ENCODE data around the gene ATE1.

The ATE1 gene

GRCh38 chr10:121838931-121839330, 88.9 kb downstream of the ATE1 start:
- TF ChIP-seq CTCF (IDR thresholded peaks at IDR 0.05): no peak

GRCh38 chr10:121838149-121838548, 89.7 kb downstream of the ATE1 start:
- no peak for TF ChIP-seq CTCF (IDR thresholded peaks at IDR 0.05)

GRCh38 chr10:121836171-121836570, 91.7 kb downstream of the ATE1 start:
- no peak for TF ChIP-seq CTCF (IDR thresholded peaks at IDR 0.05)

- TF ChIP-seq CTCF (IDR thresholded peaks at IDR 0.05): no peak
Measured at GRCh38 chr10:121835376-121835775, 92.5 kb downstream of the ATE1 start.

GRCh38 chr10:121834757-121835156, 93.1 kb downstream of the ATE1 start:
- no peak for TF ChIP-seq CTCF (IDR thresholded peaks at IDR 0.05)

GRCh38 chr10:121833387-121833786, 94.4 kb downstream of the ATE1 start:
- TF ChIP-seq CTCF (IDR thresholded peaks at IDR 0.05): no peak

- TF ChIP-seq CTCF (IDR thresholded peaks at IDR 0.05): no peak
Measured at GRCh38 chr10:121832647-121833046, 95.2 kb downstream of the ATE1 start.

GRCh38 chr10:121831777-121832176, 96.1 kb downstream of the ATE1 start:
- no peak for TF ChIP-seq CTCF (IDR thresholded peaks at IDR 0.05)
